Ishikawa (cell line): ENCODE measurements around the gene SARDH.

Experiments
- CEBPB ChIP-seq: IDR thresholded peaks from 2 replicates; pipeline ENCODE4 v1.6.1; 2012
- CREB1 ChIP-seq: IDR thresholded peaks from 2 replicates; pipeline ENCODE4 v1.6.1; 2012; ENCODE audit warnings: low read depth
- EGR1 ChIP-seq: IDR thresholded peaks from 2 replicates; pipeline ENCODE4 v1.6.1; 2012
- EP300 ChIP-seq: IDR thresholded peaks from 2 replicates; pipeline ENCODE4 v1.6.1; 2012; ENCODE audit warnings: borderline replicate concordance
- FOXM1 ChIP-seq: IDR thresholded peaks from 2 replicates; pipeline ENCODE4 v1.6.1; 2012; ENCODE audit warnings: low read depth, borderline replicate concordance
- MAX ChIP-seq: IDR thresholded peaks from 2 replicates; pipeline ENCODE4 v1.6.1; 2012
- NFIC ChIP-seq: IDR thresholded peaks from 2 replicates; pipeline ENCODE4 v1.6.1; 2012
- RAD21 ChIP-seq: IDR thresholded peaks from 2 replicates; pipeline ENCODE4 v1.6.1; 2012; ENCODE audit warnings: low read depth
- REST ChIP-seq: IDR thresholded peaks from 2 replicates; pipeline ENCODE4 v1.6.1; 2012; ENCODE audit warnings: low read depth, mild to moderate bottlenecking
- TAF1 ChIP-seq: IDR thresholded peaks from 2 replicates; pipeline ENCODE4 v1.6.1; 2012; ENCODE audit warnings: low read depth, mild to moderate bottlenecking
- TCF12 ChIP-seq: IDR thresholded peaks from 2 replicates; pipeline ENCODE4 v1.6.1; 2012; ENCODE audit warnings: low read depth
- TEAD4 ChIP-seq: IDR thresholded peaks from 2 replicates; pipeline ENCODE4 v1.6.1; 2012
- USF1 ChIP-seq: IDR thresholded peaks from 2 replicates; pipeline ENCODE4 v1.6.1; 2012
- YY1 ChIP-seq: IDR thresholded peaks from 2 replicates; pipeline ENCODE4 v1.6.1; 2012; ENCODE audit warnings: low read depth
- ZBTB7A ChIP-seq: IDR thresholded peaks from 2 replicates; pipeline ENCODE4 v1.6.1; 2012; ENCODE audit warnings: low read depth

Gene SARDH

GRCh38 chr9:133682818-133683585 lies 55.1 kb downstream of the SARDH start:
- TF ChIP-seq USF1 (no peak), REST (no peak), CEBPB (no peak), YY1 (no peak), TEAD4 (no peak), EP300 (no peak), TCF12 (no peak), ZBTB7A (no peak), TAF1 (no peak), CREB1 (no peak), RAD21 (no peak), MAX (no peak), EGR1 (no peak), NFIC (no peak), FOXM1 (no peak)

GRCh38 chr9:133681658-133682306 lies 56.4 kb downstream of the SARDH start:
- TF ChIP-seq TCF12 (no peak), CEBPB (no peak), EP300 (no peak), RAD21 (no peak), TEAD4 (no peak), MAX (no peak)

GRCh38 chr9:133680976-133681657 lies 57.0 kb downstream of the SARDH start:
- TF ChIP-seq TAF1 (no peak), EP300 (no peak), ZBTB7A (no peak), EGR1 (no peak), NFIC (no peak), REST (no peak), TEAD4 (no peak), USF1 (no peak), MAX (no peak), CREB1 (no peak), TCF12 (no peak), FOXM1 (no peak)

- TF ChIP-seq CEBPB (no peak), ZBTB7A (no peak), REST (no peak), EP300 (no peak), RAD21 (no peak), CREB1 (no peak), EGR1 (no peak), NFIC (no peak), MAX (no peak), USF1 (no peak), TEAD4 (no peak)
Observed at GRCh38 chr9:133680250-133680975, 57.7 kb downstream of the SARDH start.
